ENCODE data around the gene FLYWCH1.
"Not testable (repeated sequence)": the region's sequence is repeated elsewhere in the genome, so short reads cannot be mapped to it uniquely, and the experiment has no call there.

FLYWCH1 gene

GRCh38 chr16:2926650-2926999, 14.9 kb downstream of the FLYWCH1 start:
- no peak for DNase-seq (ENCODE audit: low read depth in 2 of 2)

- peak; percentile 69 to 86 for DNase-seq (ENCODE audit: low read depth in 2 of 2)
These were observed 15.4 kb downstream of the FLYWCH1 start for GRCh38 chr16:2927010-2927646.

GRCh38 chr16:2928151-2928550, 16.4 kb downstream of the FLYWCH1 start:
- DNase-seq (ENCODE audit: low read depth in 2 of 2) = not testable (repeated sequence)

GRCh38 chr16:2928796-2929195, 17.1 kb downstream of the FLYWCH1 start:
- DNase-seq (ENCODE audit: low read depth in 2 of 2) = no peak

- DNase-seq (ENCODE audit: low read depth in 2 of 2) = no peak
These were observed 18.0 kb downstream of the FLYWCH1 start for GRCh38 chr16:2929693-2930092.

- DNase-seq (ENCODE audit: low read depth in 2 of 2) = no peak
These were observed 18.5 kb downstream of the FLYWCH1 start for GRCh38 chr16:2930236-2930635.

GRCh38 chr16:2931231-2931914, 19.6 kb downstream of the FLYWCH1 start:
- DNase-seq (ENCODE audit: low read depth in 2 of 2) = not testable (repeated sequence)

- DNase-seq (ENCODE audit: low read depth in 2 of 2) = no peak
These were observed 21.4 kb downstream of the FLYWCH1 start for GRCh38 chr16:2933136-2933535.

- no peak for DNase-seq (ENCODE audit: low read depth in 2 of 2)
These were observed 22.0 kb downstream of the FLYWCH1 start for GRCh38 chr16:2933701-2934100.

GRCh38 chr16:2934450-2934849, 22.7 kb downstream of the FLYWCH1 start:
- DNase-seq (ENCODE audit: low read depth in 2 of 2) = no peak

- DNase-seq (ENCODE audit: low read depth in 2 of 2) = no peak
These were observed 24.8 kb downstream of the FLYWCH1 start for GRCh38 chr16:2936436-2937011.

- no peak for DNase-seq (ENCODE audit: low read depth in 2 of 2)
These were observed 25.4 kb downstream of the FLYWCH1 start for GRCh38 chr16:2937170-2937569.

GRCh38 chr16:2938206-2938605, 26.5 kb downstream of the FLYWCH1 start:
- DNase-seq (ENCODE audit: low read depth in 2 of 2) = no peak

GRCh38 chr16:2939968-2940367, 28.2 kb downstream of the FLYWCH1 start:
- DNase-seq (ENCODE audit: low read depth in 2 of 2) = no peak

GRCh38 chr16:2942045-2942444, 30.3 kb downstream of the FLYWCH1 start:
- DNase-seq (ENCODE audit: low read depth in 2 of 2) = no peak

- DNase-seq (ENCODE audit: low read depth in 2 of 2) = not testable (repeated sequence)
These were observed 32.0 kb downstream of the FLYWCH1 start for GRCh38 chr16:2943716-2944115.

- DNase-seq (ENCODE audit: low read depth in 2 of 2) = no peak
These were observed 34.9 kb downstream of the FLYWCH1 start for GRCh38 chr16:2946649-2947048.

GRCh38 chr16:2948807-2949704, 37.3 kb downstream of the FLYWCH1 start:
- no peak for DNase-seq (ENCODE audit: low read depth in 2 of 2)

- no peak for DNase-seq (ENCODE audit: low read depth in 2 of 2)
These were observed 38.1 kb downstream of the FLYWCH1 start for GRCh38 chr16:2949705-2950352.

GRCh38 chr16:2950353-2950724, 38.6 kb downstream of the FLYWCH1 start:
- DNase-seq (ENCODE audit: low read depth in 2 of 2) = no peak

GRCh38 chr16:2950773-2951172, 39.0 kb downstream of the FLYWCH1 start:
- no peak for DNase-seq (ENCODE audit: low read depth in 2 of 2)

GRCh38 chr16:2952679-2953078, 40.9 kb downstream of the FLYWCH1 start:
- no peak for DNase-seq (ENCODE audit: low read depth in 2 of 2)

All from stimulated activated CD8-positive, alpha-beta memory T cell treated with anti-CD3 and anti-CD28 coated beads, Interleukin-2, amount 100 ng/mL, for 48 hours (primary cell).